Trophoblast cell (in vitro differentiated cells and primary cell): ENCODE results near the gene EFS.
"Not testable (repeated sequence)": the region's sequence is repeated elsewhere in the genome, so short reads cannot be mapped to it uniquely, and the experiment has no call there.

ENCODE experiments used
- DNase-seq, 2 donors: peaks; one replicate each; pipeline ENCODE4 v3.0.0-alpha.2; 2016
- H2AFZ ChIP-seq: 2 replicates; pipeline ENCODE4 v1.6.1; 2013; ENCODE audit warnings: low read length, moderate library complexity, mild to moderate bottlenecking; ENCODE audit not compliant: insufficient read depth, poor library complexity
- H2AK5ac ChIP-seq: 2 replicates; pipeline ENCODE4 v1.6.1; 2013; ENCODE audit warnings: mild to moderate bottlenecking, low read length
- H2BK120ac ChIP-seq: 2 replicates; pipeline ENCODE4 v1.6.1; 2013; ENCODE audit warnings: low read length, mild to moderate bottlenecking, moderate library complexity; ENCODE audit not compliant: insufficient read depth, poor library complexity
- H2BK12ac ChIP-seq: 2 replicates; pipeline ENCODE4 v1.6.1; 2013; ENCODE audit warnings: mild to moderate bottlenecking, low read length, moderate library complexity
- H2BK5ac ChIP-seq: 2 replicates; pipeline ENCODE4 v1.6.1; 2013; ENCODE audit warnings: low read length, low read depth, moderate library complexity, mild to moderate bottlenecking; ENCODE audit not compliant: poor library complexity
- H3K14ac ChIP-seq: 2 replicates; pipeline ENCODE4 v1.6.1; 2013; ENCODE audit warnings: mild to moderate bottlenecking, low read length
- H3K18ac ChIP-seq: 2 replicates; pipeline ENCODE4 v1.6.1; 2013; ENCODE audit warnings: mild to moderate bottlenecking, low read length
- H3K23ac ChIP-seq: 2 replicates; pipeline ENCODE4 v1.6.1; 2013; ENCODE audit warnings: low read length
- H3K27ac ChIP-seq: 2 replicates; pipeline ENCODE4 v1.5.1; 2013; ENCODE audit warnings: low read depth, mild to moderate bottlenecking, inconsistent platforms, low read length, moderate library complexity
- H3K27me3 ChIP-seq: 2 replicates; pipeline ENCODE4 v1.6.1; 2013; ENCODE audit warnings: inconsistent platforms, mild to moderate bottlenecking, low read length, moderate library complexity; ENCODE audit not compliant: insufficient read depth
- H3K36me3 ChIP-seq, 2 experiments: 1 replicate in 1 of 2; 2 replicates in 1 of 2; pipeline ENCODE4 v1.6.1; 2013; ENCODE audit warnings: low read length in 2 of 2, mild to moderate bottlenecking in 2 of 2, moderate library complexity in 1 of 2; ENCODE audit not compliant: insufficient read depth in 2 of 2, control insufficient read depth in 1 of 2
- H3K4ac ChIP-seq: 2 replicates; pipeline ENCODE4 v1.6.1; 2013; ENCODE audit warnings: low read depth, mild to moderate bottlenecking, low read length, moderate library complexity
- H3K4me1 ChIP-seq, 2 experiments: 1 replicate in 1 of 2; 2 replicates in 1 of 2; pipeline ENCODE4 v1.6.1; 2013; ENCODE audit warnings: low read length in 2 of 2, mild to moderate bottlenecking in 2 of 2, moderate library complexity in 1 of 2; ENCODE audit not compliant: insufficient read depth in 2 of 2, control insufficient read depth in 1 of 2
- H3K4me2 ChIP-seq: 2 replicates; pipeline ENCODE4 v1.6.1; 2013; ENCODE audit warnings: inconsistent platforms, mild to moderate bottlenecking, low read length, moderate library complexity
- H3K4me3 ChIP-seq: 2 replicates; pipeline ENCODE4 v1.5.1; 2013; ENCODE audit warnings: mild to moderate bottlenecking, low read depth, low read length, inconsistent platforms
- H3K79me1 ChIP-seq: one replicate; pipeline ENCODE4 v1.6.1; 2013; ENCODE audit warnings: low read length
- H3K79me2 ChIP-seq: 2 replicates; pipeline ENCODE4 v1.6.1; 2013; ENCODE audit warnings: low read length, mild to moderate bottlenecking; ENCODE audit not compliant: control insufficient read depth, insufficient read depth, poor library complexity
- H3K9ac ChIP-seq: 2 replicates; pipeline ENCODE4 v1.6.1; 2013; ENCODE audit warnings: mild to moderate bottlenecking, low read length
- H3K9me3 ChIP-seq: 2 replicates; pipeline ENCODE4 v1.6.1; 2013; ENCODE audit warnings: low read depth, mild to moderate bottlenecking, control low read depth, inconsistent platforms, low read length; ENCODE audit not compliant: insufficient read depth
- H4K12ac ChIP-seq: 2 replicates; pipeline ENCODE4 v1.6.1; 2013; ENCODE audit warnings: low read depth, mild to moderate bottlenecking, low read length, moderate library complexity
- H4K8ac ChIP-seq: 2 replicates; pipeline ENCODE4 v1.6.1; 2013; ENCODE audit warnings: low read depth, mild to moderate bottlenecking, low read length, moderate library complexity
- H4K91ac ChIP-seq: one replicate; pipeline ENCODE4 v1.6.1; 2013; ENCODE audit warnings: low read depth, mild to moderate bottlenecking, low read length, moderate library complexity
- WGBS: extraction: QIAGEN DNeasy Blood & Tissue Kit; methylation state at CpG from one replicate; pipeline ENCODE4 v1.1.7; 2013; ENCODE audit warnings: missing lambda C conversion rate; ENCODE audit not compliant: insufficient read length, insufficient coverage; ENCODE audit errors: extremely low coverage; 5-methylcytosine and 5-hydroxymethylcytosine counted together

The EFS gene

GRCh38 chr14:23386999-23387398 lies 22.0 kb upstream of the EFS start:
- Histone ChIP-seq H2BK12ac (no peak overlapping the region), H3K23ac (no peak overlapping the region), H3K9ac (no peak overlapping the region), H2AK5ac (no peak overlapping the region), H3K18ac (no peak overlapping the region), H3K14ac (no peak overlapping the region), H4K91ac (no peak overlapping the region), H3K4me2 (no peak overlapping the region), H3K4me3 (no peak overlapping the region), H3K4ac (no peak overlapping the region), H2AFZ (no peak overlapping the region), H3K9me3 (no peaks in the 10 kb centered on the region), H3K79me2 (no peaks in the 10 kb centered on the region), H2BK120ac (no peak overlapping the region), H3K27ac (no peak overlapping the region), H2BK5ac (no peak overlapping the region), H4K8ac (no peak overlapping the region), H4K12ac (no peak overlapping the region), H3K4me1 (no peaks in the 10 kb centered on the region), H3K36me3 (no peaks in the 10 kb centered on the region), H3K27me3 (no peaks in the 10 kb centered on the region), H3K79me1 (no peaks in the 10 kb centered on the region)
- no peak for DNase-seq
- WGBS, result no CpG with 5 or more reads among the region's 1 CpG

GRCh38 chr14:23386266-23386657 lies 21.3 kb upstream of the EFS start:
- not testable (repeated sequence) for H3K79me1 ChIP-seq, H3K4me2 ChIP-seq, H2AK5ac ChIP-seq, DNase-seq, H2AFZ ChIP-seq, H2BK120ac ChIP-seq, H4K91ac ChIP-seq, H2BK12ac ChIP-seq, H3K4me3 ChIP-seq, H3K14ac ChIP-seq, H3K9ac ChIP-seq, H3K36me3 ChIP-seq, H3K23ac ChIP-seq, H3K4ac ChIP-seq, H3K79me2 ChIP-seq, H4K12ac ChIP-seq, H3K9me3 ChIP-seq, H2BK5ac ChIP-seq, H3K4me1 ChIP-seq, H3K18ac ChIP-seq, H4K8ac ChIP-seq, H3K27me3 ChIP-seq, H3K27ac ChIP-seq
- WGBS, result no CpG with 5 or more reads among the region's 17 CpGs

- Histone ChIP-seq H3K4ac (no peak overlapping the region), H4K8ac (no peak overlapping the region), H2BK5ac (no peak overlapping the region), H3K79me1 (no peaks in the 10 kb centered on the region), H3K14ac (no peak overlapping the region), H3K27ac (no peak overlapping the region), H2AFZ (no peak overlapping the region), H2BK12ac (no peak overlapping the region), H3K79me2 (no peaks in the 10 kb centered on the region), H2AK5ac (no peak overlapping the region), H3K4me3 (no peak overlapping the region), H4K12ac (no peak overlapping the region), H3K4me2 (no peak overlapping the region), H3K36me3 (no peaks in the 10 kb centered on the region), H3K4me1 (no peaks in the 10 kb centered on the region), H3K9me3 (no peaks in the 10 kb centered on the region), H3K18ac (no peak overlapping the region), H3K9ac (no peak overlapping the region), H3K27me3 (no peaks in the 10 kb centered on the region), H4K91ac (no peak overlapping the region), H3K23ac (no peak overlapping the region), H2BK120ac (no peak overlapping the region)
- no CpG with 5 or more reads among the region's 18 CpGs for WGBS
- peak in 1 of 2 donors; percentile 9 for DNase-seq
These were observed 20.8 kb upstream of the EFS start for GRCh38 chr14:23385642-23386265.

GRCh38 chr14:23385244-23385641 lies 20.3 kb upstream of the EFS start:
- Histone ChIP-seq H4K12ac (no peak overlapping the region), H3K27ac (no peak overlapping the region), H3K18ac (no peak overlapping the region), H3K4me2 (no peak overlapping the region), H3K9me3 (no peaks in the 10 kb centered on the region), H2BK12ac (no peak overlapping the region), H3K14ac (no peak overlapping the region), H2BK120ac (no peak overlapping the region), H2AK5ac (no peak overlapping the region), H3K27me3 (no peaks in the 10 kb centered on the region), H2AFZ (no peak overlapping the region), H3K4me3 (no peak overlapping the region), H3K36me3 (no peaks in the 10 kb centered on the region), H3K23ac (no peak overlapping the region), H4K8ac (no peak overlapping the region), H3K9ac (no peak overlapping the region), H4K91ac (no peak overlapping the region), H3K4me1 (no peaks in the 10 kb centered on the region), H2BK5ac (no peak overlapping the region), H3K79me1 (no peaks in the 10 kb centered on the region), H3K79me2 (no peaks in the 10 kb centered on the region), H3K4ac (no peak overlapping the region)
- no CpG with 5 or more reads among the region's 2 CpGs for WGBS
- DNase-seq, result peak in 1 of 2 donors; percentile 63
